HG03378 (cell line): ENCODE data around the gene KCNG4.

Experiments used
- ATAC-seq: cut with Tn5 transposase; IDR thresholded peaks from one replicate; pipeline ENCODE4 v1.9.1; 2021; ENCODE audit warnings: mild to moderate bottlenecking, moderate library complexity; ENCODE audit not compliant: unreplicated experiment

The KCNG4 gene

GRCh38 chr16:84266451-84266850 is 26.6 kb upstream of the KCNG4 start:
- no peak for ATAC-seq

GRCh38 chr16:84262939-84263338 is 23.1 kb upstream of the KCNG4 start:
- ATAC-seq = no peak

- ATAC-seq = no peak
Measured at GRCh38 chr16:84262031-84262430, 22.2 kb upstream of the KCNG4 start.

- ATAC-seq = no peak
Measured at GRCh38 chr16:84260766-84261554, 21.1 kb upstream of the KCNG4 start.

GRCh38 chr16:84259691-84260090 is 19.9 kb upstream of the KCNG4 start:
- no peak for ATAC-seq

GRCh38 chr16:84258266-84258665 is 18.5 kb upstream of the KCNG4 start:
- ATAC-seq = no peak

GRCh38 chr16:84255050-84255810 is 15.4 kb upstream of the KCNG4 start:
- ATAC-seq = no peak

- no peak for ATAC-seq
Measured at GRCh38 chr16:84254062-84254461, 14.2 kb upstream of the KCNG4 start.

- no peak for ATAC-seq
Measured at GRCh38 chr16:84253173-84253572, 13.4 kb upstream of the KCNG4 start.

GRCh38 chr16:84252184-84252583 is 12.4 kb upstream of the KCNG4 start:
- ATAC-seq = no peak

- ATAC-seq = no peak
Measured at GRCh38 chr16:84247844-84248243, 8.0 kb upstream of the KCNG4 start.

GRCh38 chr16:84247331-84247730 is 7.5 kb upstream of the KCNG4 start:
- ATAC-seq = no peak

GRCh38 chr16:84246679-84247077 is 6.9 kb upstream of the KCNG4 start:
- ATAC-seq = no peak

- no peak for ATAC-seq
Measured at GRCh38 chr16:84245956-84246678, 6.3 kb upstream of the KCNG4 start.

GRCh38 chr16:84244728-84245127 is 4.9 kb upstream of the KCNG4 start:
- no peak for ATAC-seq

- ATAC-seq = no peak
Measured at GRCh38 chr16:84243732-84244131, 3.9 kb upstream of the KCNG4 start.

GRCh38 chr16:84242839-84243238 is 3.0 kb upstream of the KCNG4 start:
- ATAC-seq = no peak

GRCh38 chr16:84241778-84242177 is 2.0 kb upstream of the KCNG4 start:
- ATAC-seq = no peak

- no peak for ATAC-seq
Measured at GRCh38 chr16:84240455-84240854, 643 bp upstream of the KCNG4 start.

- no peak for ATAC-seq
Measured at GRCh38 chr16:84239141-84239769, 557 bp downstream of the KCNG4 start.
